DMS153 (cell line): ENCODE measurements around the gene TTC12.

Experiments
- DNase-seq: peaks from one replicate; lab custom pipeline; 2025; lab: John Stamatoyannopoulos, UW

Gene TTC12

DNA sequence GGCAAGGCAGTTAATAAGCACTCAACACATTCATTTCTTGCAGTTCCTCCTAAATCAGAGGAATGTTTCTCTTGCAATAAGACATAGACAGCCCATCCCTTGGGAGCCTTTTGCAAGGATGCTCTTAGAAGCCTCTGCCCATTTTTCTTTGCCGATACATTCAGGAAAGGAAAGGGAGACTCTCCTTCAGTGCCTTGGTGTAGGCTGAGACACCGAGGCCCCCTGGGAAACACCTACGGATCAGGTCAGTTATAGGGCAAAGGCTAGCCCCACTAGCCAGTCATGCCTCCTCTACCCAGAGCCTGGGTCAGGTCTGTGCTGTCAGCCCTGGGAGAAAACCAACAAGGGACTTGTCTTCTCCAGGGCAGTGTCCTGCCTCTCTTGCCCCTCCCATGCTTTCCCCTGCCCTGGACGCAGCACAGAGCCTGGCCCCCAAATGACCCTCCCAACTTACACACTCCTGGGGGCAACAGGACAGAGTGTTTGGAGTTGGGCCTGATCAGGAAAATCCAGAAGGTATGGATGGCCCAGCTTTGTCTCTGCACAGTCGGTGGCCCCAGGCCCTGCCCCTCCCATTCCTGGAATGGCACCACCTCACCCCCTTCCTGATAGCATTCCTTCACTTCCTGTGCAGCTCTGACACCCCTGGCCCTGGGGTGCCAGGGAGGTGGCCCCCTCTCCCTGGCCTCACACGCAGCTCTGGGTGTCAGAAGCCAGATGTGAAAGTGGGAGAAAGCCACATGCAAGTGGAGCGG lies 91.5 kb downstream of the TTC12 start:
- no peak for DNase-seq

GRCh38 chr11:113407163-113407562 lies 92.8 kb downstream of the TTC12 start:
- DNase-seq, result no peak

DNA sequence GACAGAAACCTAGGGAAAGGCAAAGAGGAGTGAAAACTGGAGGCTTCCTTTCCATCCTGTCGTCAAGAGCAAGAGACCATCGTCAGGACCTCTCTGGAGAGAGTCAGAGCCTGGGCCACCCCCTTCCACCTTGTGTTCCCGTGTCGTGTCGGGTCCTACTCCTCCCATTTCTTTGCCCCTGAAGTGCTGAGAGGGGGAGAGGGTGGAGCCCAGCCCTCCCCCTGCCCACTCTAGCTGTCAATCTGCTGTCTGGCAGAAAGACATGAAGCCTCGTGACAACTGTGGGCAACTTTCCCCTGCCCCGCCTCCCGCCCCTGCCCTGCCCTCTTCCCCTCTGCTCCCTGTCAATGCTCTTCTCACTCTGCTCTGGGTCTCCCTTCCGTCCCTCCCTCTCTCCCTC lies 93.8 kb downstream of the TTC12 start:
- DNase-seq, result no peak

- DNase-seq, result no peak
Measured at GRCh38 chr11:113408887-113409286, 94.5 kb downstream of the TTC12 start.

GRCh38 chr11:113409526-113409925 lies 95.1 kb downstream of the TTC12 start:
- DNase-seq, result no peak

- DNase-seq, result no peak
Measured at GRCh38 chr11:113410414-113411135, 96.2 kb downstream of the TTC12 start.

- peak; percentile 63 for DNase-seq
Measured at GRCh38 chr11:113411536-113411935, 97.2 kb downstream of the TTC12 start.

- no peak for DNase-seq
Measured at GRCh38 chr11:113412675-113413074, 98.3 kb downstream of the TTC12 start.

DNA sequence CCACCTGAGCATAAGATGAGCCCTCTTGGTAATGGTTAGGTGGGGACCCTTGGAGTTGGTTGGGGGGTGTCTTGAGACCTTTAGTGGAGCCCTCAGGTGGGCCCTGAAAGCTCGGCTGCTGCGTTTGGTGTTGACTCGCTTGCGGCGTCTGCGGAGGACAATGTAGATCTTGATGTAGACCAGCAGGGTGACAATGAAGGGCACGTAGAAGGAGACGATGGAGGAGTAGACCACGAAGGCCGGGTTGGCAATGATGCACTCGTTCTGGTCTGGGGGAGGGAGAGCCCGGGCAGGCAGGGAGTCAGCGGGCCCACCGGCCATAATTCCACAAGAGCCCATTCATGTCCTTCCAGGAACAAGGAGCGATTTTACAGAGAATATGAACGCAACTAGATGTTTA lies 101.0 kb downstream of the TTC12 start:
- no peak for DNase-seq
